Fibroblast of peridontal ligament (primary cell): ENCODE data around the gene KMO.
A peak's percentile ranks its signal among the peaks of the same experiment; 100 is the strongest.

Source experiments
- DNase-seq: peaks from one replicate; pipeline ENCODE4 v3.0.0-alpha.2; 2010; ENCODE audit errors: extremely low read depth

Gene KMO

GRCh38 chr1:241630005-241630404 is 97.8 kb downstream of the KMO start:
- DNase-seq = no peak

GRCh38 chr1:241630476-241630875 is 98.3 kb downstream of the KMO start:
- DNase-seq = no peak

- no peak for DNase-seq
These were observed 98.7 kb downstream of the KMO start for GRCh38 chr1:241630899-241631298.

- no peak for DNase-seq
These were observed 99.5 kb downstream of the KMO start for GRCh38 chr1:241631674-241632073.

GRCh38 chr1:241632987-241633386 is 100.8 kb downstream of the KMO start:
- DNase-seq = no peak

- DNase-seq = no peak
These were observed 103.5 kb downstream of the KMO start for GRCh38 chr1:241635556-241636152.

- no peak for DNase-seq
These were observed 104.1 kb downstream of the KMO start for GRCh38 chr1:241636291-241636690.

- DNase-seq = no peak
These were observed 104.9 kb downstream of the KMO start for GRCh38 chr1:241637046-241637590.

- DNase-seq = no peak
These were observed 105.4 kb downstream of the KMO start for GRCh38 chr1:241637604-241638003.

- no peak for DNase-seq
These were observed 106.0 kb downstream of the KMO start for GRCh38 chr1:241638099-241638682.

- DNase-seq = no peak
These were observed 106.9 kb downstream of the KMO start for GRCh38 chr1:241638909-241639622.

GRCh38 chr1:241639623-241640148 is 107.5 kb downstream of the KMO start:
- DNase-seq = no peak

GRCh38 chr1:241640149-241640866 is 108.1 kb downstream of the KMO start, which contains the start of the genes CHML and OPN3:
TSS of gene CHML (minus strand) at chr1:241640369. CDS start at chr1:241635766, 4,603 bp downstream.
TSS of gene OPN3 (minus strand) at chr1:241640369. CDS start at chr1:241640254, 115 bp downstream.
- peak; percentile 73 for DNase-seq

- no peak for DNase-seq
These were observed 108.9 kb downstream of the KMO start for GRCh38 chr1:241640867-241641622.

GRCh38 chr1:241641773-241642592 is 109.8 kb downstream of the KMO start:
- DNase-seq = no peak

GRCh38 chr1:241642593-241642944 is 110.4 kb downstream of the KMO start:
- no peak for DNase-seq

GRCh38 chr1:241644259-241644658 is 112.1 kb downstream of the KMO start:
- no peak for DNase-seq

GRCh38 chr1:241645199-241645598 is 113.0 kb downstream of the KMO start:
- peak; percentile 13 for DNase-seq
